IMR-90 (cell line): Measurements from ENCODE around the gene WRAP73. TPM values are rescaled to one million over a fixed set of nuclear protein-coding genes. Genes with fewer than 3 reads are reported as not detected.

Source experiments
- ATAC-seq: fragments of 200-7000 bp; cut with Tn5 transposase; 2 replicates; pipeline ENCODE4 v1.9.1; 2020; ENCODE audit warnings: low read depth, mild to moderate bottlenecking, moderate library complexity
- BruUV-seq: library from RNA; stranded (reverse); fragments of 400-500 nt; replicated peaks from 2 replicates; lab custom pipeline; 2021; lab: Mats Ljungman, UMichigan
- CTCF ChIA-PET: fragments of 300-600 bp; formaldehyde crosslinking; extraction: SDS; loops from one replicate; lab custom pipeline; 2021; ENCODE audit warnings: antibody characterized with exemption; lab: Yijun Ruan, JAX
- POLR2A ChIA-PET: fragments of 300-600 bp; sonication (Branson Sonifier 250); formaldehyde crosslinking; loops from one replicate; lab custom pipeline; 2022; ENCODE audit warnings: antibody characterized with exemption; ENCODE audit not compliant: unreplicated experiment; lab: Charles Lee
- DNase-seq: peaks from one replicate; pipeline ENCODE4 v3.0.0; 2013
- H2AFZ ChIP-seq: replicated peaks from 2 replicates; pipeline ENCODE3; 2013; ENCODE audit warnings: low read length, mild to moderate bottlenecking; ENCODE audit not compliant: poor library complexity
- H2AK5ac ChIP-seq: 2 replicates; pipeline ENCODE4 v1.6.1; 2013; ENCODE audit warnings: low read depth, low read length, inconsistent platforms
- H2AK9ac ChIP-seq: replicated peaks from 2 replicates; pipeline ENCODE3; 2013; ENCODE audit warnings: mild to moderate bottlenecking, low read depth, low read length, moderate library complexity; ENCODE audit not compliant: poor library complexity
- H2BK120ac ChIP-seq: 2 replicates; pipeline ENCODE4 v1.6.1; 2013; ENCODE audit warnings: low read depth, low read length, inconsistent platforms
- H2BK15ac ChIP-seq: 3 replicates; pipeline ENCODE4 v1.6.1; 2013; ENCODE audit warnings: low read depth, low read length, inconsistent platforms
- H2BK20ac ChIP-seq: 2 replicates; pipeline ENCODE4 v1.6.1; 2013; ENCODE audit warnings: low read depth, mild to moderate bottlenecking, inconsistent platforms, low read length, moderate library complexity
- H2BK5ac ChIP-seq: 2 replicates; pipeline ENCODE4 v1.6.1; 2013; ENCODE audit warnings: mild to moderate bottlenecking, low read depth, low read length, inconsistent platforms; ENCODE audit not compliant: poor library complexity, severe bottlenecking
- H3K14ac ChIP-seq: replicated peaks from 2 replicates; pipeline ENCODE4 v1.6.1; 2013; ENCODE audit warnings: low read depth, low read length, inconsistent platforms
- H3K18ac ChIP-seq: 2 replicates; pipeline ENCODE4 v1.6.1; 2013; ENCODE audit warnings: low read depth, low read length, control low read depth
- H3K23ac ChIP-seq: 2 replicates; pipeline ENCODE4 v1.6.1; 2013; ENCODE audit warnings: low read depth, low read length, inconsistent platforms
- H3K27ac ChIP-seq: 2 replicates; pipeline ENCODE4 v1.5.1; 2013; ENCODE audit warnings: mild to moderate bottlenecking, control low read depth, low read length; ENCODE audit not compliant: insufficient read depth
- H3K27me3 ChIP-seq: 2 replicates; pipeline ENCODE4 v1.6.1; 2013; ENCODE audit warnings: low read length; ENCODE audit not compliant: control insufficient read depth, insufficient read depth
- H3K36me3 ChIP-seq: 2 replicates; pipeline ENCODE4 v1.6.1; 2013; ENCODE audit warnings: low read length, mixed read lengths; ENCODE audit not compliant: control insufficient read depth, insufficient read depth
- H3K4ac ChIP-seq: 2 replicates; pipeline ENCODE4 v1.6.1; 2013; ENCODE audit warnings: low read depth, low read length, inconsistent platforms
- H3K4me1 ChIP-seq: 2 replicates; pipeline ENCODE4 v1.6.1; 2013; ENCODE audit warnings: low read length, mixed read lengths; ENCODE audit not compliant: control insufficient read depth, insufficient read depth
- H3K4me2 ChIP-seq: 2 replicates; pipeline ENCODE4 v1.6.1; 2013; ENCODE audit warnings: low read depth, mild to moderate bottlenecking, control low read depth, low read length, moderate library complexity
- H3K4me3 ChIP-seq: 2 replicates; pipeline ENCODE4 v1.5.1; 2013; ENCODE audit warnings: low read depth, mild to moderate bottlenecking, control low read depth, low read length, moderate library complexity; ENCODE audit not compliant: insufficient read depth
- H3K56ac ChIP-seq: 2 replicates; pipeline ENCODE4 v1.6.1; 2013; ENCODE audit warnings: low read length, inconsistent platforms; ENCODE audit not compliant: insufficient read depth; ENCODE audit errors: extremely low read depth
- H3K79me1 ChIP-seq, 2 experiments: 2 replicates each; pipeline ENCODE4 v1.6.1; 2013; ENCODE audit warnings: low read length in 2 of 2, inconsistent platforms in 1 of 2, low read depth in 1 of 2
- H3K9ac ChIP-seq: 2 replicates; pipeline ENCODE4 v1.6.1; 2013; ENCODE audit warnings: low read depth, low read length, control low read depth
- H3K9me1 ChIP-seq: 2 replicates; pipeline ENCODE4 v1.6.1; 2013; ENCODE audit warnings: low read length, inconsistent platforms; ENCODE audit not compliant: insufficient read depth
- H3K9me3 ChIP-seq: 2 replicates; pipeline ENCODE4 v1.6.1; 2013; ENCODE audit warnings: low read length; ENCODE audit not compliant: control insufficient read depth, insufficient read depth
- H4K20me1 ChIP-seq: 2 replicates; pipeline ENCODE4 v1.6.1; 2013; ENCODE audit warnings: low read length, inconsistent platforms; ENCODE audit not compliant: insufficient read depth
- H4K5ac ChIP-seq: 2 replicates; pipeline ENCODE4 v1.6.1; 2013; ENCODE audit warnings: mild to moderate bottlenecking, low read depth, low read length, control low read depth
- H4K8ac ChIP-seq, 2 experiments: 2 replicates each; pipeline ENCODE4 v1.6.1; 2013; ENCODE audit warnings: low read depth in 2 of 2, low read length in 2 of 2, control low read depth in 1 of 2, inconsistent platforms in 1 of 2
- H4K91ac ChIP-seq: 2 replicates; pipeline ENCODE4 v1.6.1; 2013; ENCODE audit warnings: low read depth, low read length, inconsistent platforms; ENCODE audit not compliant: insufficient read depth
- MAZ ChIP-seq: IDR thresholded peaks from 2 replicates; pipeline ENCODE4 v1.6.1; 2012; ENCODE audit warnings: low read depth, mild to moderate bottlenecking, low read length, improper control_type of control experiment, moderate library complexity, borderline replicate concordance
- POLR2A ChIP-seq: IDR thresholded peaks from 2 replicates; pipeline ENCODE4 v1.6.1; 2012; ENCODE audit warnings: mild to moderate bottlenecking, low read depth, low read length
- SMC3 ChIP-seq: fragments of 150-350 bp; IDR thresholded peaks from 2 replicates; pipeline ENCODE4 v1.6.1; 2016; ENCODE audit warnings: low read depth, mild to moderate bottlenecking, antibody characterized with exemption, low read length, moderate library complexity
- WGBS, 2 experiments: methylation state at CpG; one replicate each; pipeline versions ENCODE4 v1.1.5 to v1.1.7; 2013; ENCODE audit warnings: missing lambda C conversion rate in 2 of 2; ENCODE audit not compliant: insufficient read length in 1 of 2; ENCODE audit errors: extremely low coverage in 2 of 2; 5-methylcytosine and 5-hydroxymethylcytosine counted together
- dilution Hi-C: fragments of 300-500 bp; cut with HindIII; formaldehyde crosslinking; loops from one replicate; pipeline ENCODE4 v1.14.3; 2018; ENCODE audit warnings: low sequenced_read_pairs; ENCODE audit not compliant: unreplicated experiment
- in situ Hi-C: fragments of 300-500 bp; cut with MboI; formaldehyde crosslinking; loops from 3 replicates; pipeline ENCODE4 v1.14.3; 2019; ENCODE audit warnings: low sequenced_read_pairs, inconsistent platforms, mixed read lengths
- intact Hi-C: fragments of 100-400 bp; cut with micrococcal nuclease; formaldehyde crosslinking; loops from 2 replicates; pipeline ENCODE4 v1.10.0; 2022
- polyA plus RNA-seq, 3 experiments: library from polyadenylated mRNA; depleted of rRNA; stranded (reverse); fragments of >200 nt; gene quantifications; 2 replicates each; pipeline ENCODE4 v1.2.3, GENCODE V29; 2012; ENCODE audit warnings: low replicate concordance in 1 of 3
- total RNA-seq: library from RNA; depleted of rRNA; stranded (reverse); fragments of >200 nt; gene quantifications from 2 replicates; pipeline ENCODE4 v1.2.3, GENCODE V29; 2012
- TF ChIP-seq, protein P1 (sequence below): fragments of 150-350 bp; IDR thresholded peaks from 2 replicates; pipeline ENCODE4 v1.6.1; 2016; ENCODE audit warnings: low read depth, mild to moderate bottlenecking, low read length, moderate library complexity, borderline replicate concordance

WRAP73 gene
- total and polyA plus RNA-seq, 2 of the 4 experiments (the other 2 are of a cell fraction), result 10.8 to 23.6 TPM

DNA sequence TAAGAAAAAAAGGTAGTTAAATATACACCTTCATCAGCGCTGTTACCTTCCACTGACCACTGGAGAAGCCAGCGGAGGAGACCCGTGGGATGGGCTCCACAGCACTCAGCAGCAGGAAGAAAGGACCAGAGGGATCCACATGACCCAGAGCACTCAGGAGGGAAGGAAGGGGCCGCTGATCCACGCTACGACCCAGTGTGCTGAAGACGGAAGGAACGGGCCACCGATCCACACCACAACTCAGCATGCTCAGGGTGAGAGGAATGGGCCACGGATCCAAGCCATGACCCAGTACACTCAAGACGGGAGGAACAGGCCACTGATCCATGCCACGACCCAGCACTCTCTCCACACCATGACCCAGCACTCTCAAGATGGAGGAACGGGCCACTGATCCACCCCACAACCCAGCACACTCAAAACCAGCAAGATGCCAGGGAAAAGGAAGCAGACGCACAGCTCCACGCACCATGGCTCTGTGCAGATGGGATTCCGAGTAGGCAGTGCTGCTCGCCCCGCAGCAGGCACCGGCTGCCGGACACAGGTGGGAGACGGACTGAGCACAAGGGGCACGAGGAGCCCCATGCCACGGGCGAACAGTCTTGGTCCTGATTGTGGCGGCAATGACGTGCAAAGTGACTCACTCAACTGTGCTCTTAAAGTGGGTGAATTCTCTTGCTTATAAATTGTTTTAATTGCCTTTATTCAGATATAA, 8.7 kb downstream of the WRAP73 start:
- ChIA-PET CTCF (no interaction called here), POLR2A (no interaction called here)
- H3K27me3 ChIP-seq, result no peaks in the 10 kb centered on the region
- TF ChIP-seq MAZ, result no peak
- no peak for TF ChIP-seq POLR2A
- no peak for TF ChIP-seq SMC3
- TF ChIP-seq, protein P1, sequence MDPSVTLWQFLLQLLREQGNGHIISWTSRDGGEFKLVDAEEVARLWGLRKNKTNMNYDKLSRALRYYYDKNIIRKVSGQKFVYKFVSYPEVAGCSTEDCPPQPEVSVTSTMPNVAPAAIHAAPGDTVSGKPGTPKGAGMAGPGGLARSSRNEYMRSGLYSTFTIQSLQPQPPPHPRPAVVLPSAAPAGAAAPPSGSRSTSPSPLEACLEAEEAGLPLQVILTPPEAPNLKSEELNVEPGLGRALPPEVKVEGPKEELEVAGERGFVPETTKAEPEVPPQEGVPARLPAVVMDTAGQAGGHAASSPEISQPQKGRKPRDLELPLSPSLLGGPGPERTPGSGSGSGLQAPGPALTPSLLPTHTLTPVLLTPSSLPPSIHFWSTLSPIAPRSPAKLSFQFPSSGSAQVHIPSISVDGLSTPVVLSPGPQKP, result no peak
- H3K27ac ChIP-seq, result no peak overlapping the region
- no peak overlapping the region for H2AFZ ChIP-seq
- no peak overlapping the region for H2BK120ac ChIP-seq
- ATAC-seq (no peak), DNase-seq (no peak)
- H4K5ac ChIP-seq, result no peak overlapping the region
- H3K18ac ChIP-seq, result no peak overlapping the region
- H2BK20ac ChIP-seq, result no peak overlapping the region
- H3K9ac ChIP-seq, result no peak overlapping the region
- intact Hi-C loops (no loop called here), in situ Hi-C loops (no loop called here), dilution Hi-C loops (no loop called here)
- no peaks in the 10 kb centered on the region for H3K4me1 ChIP-seq
- no peak overlapping the region for H2AK5ac ChIP-seq
- 93% methylated on average over 6 of the region's 26 CpGs; no CpG with 5 or more reads in 1 of the 2 experiments for WGBS, 2 experiments
- H3K79me1 ChIP-seq, result peaks cover 0 to 5% of the 10 kb centered on the region in 2 experiments; a peak in 1 of 4 replicates
- no peak overlapping the region for H3K56ac ChIP-seq
- no peaks in the 10 kb centered on the region for H4K20me1 ChIP-seq
- H3K4ac ChIP-seq, result no peak overlapping the region
- H3K14ac ChIP-seq, result no peak overlapping the region
- no peak overlapping the region for H4K91ac ChIP-seq
- BruUV-seq, result no TSS peak
- H3K23ac ChIP-seq, result no peak overlapping the region
- 0 out of 2 replicates have a peak, but pooled peaks cover 3% of the 10 kb centered on the region for H3K9me1 ChIP-seq
- H2BK15ac ChIP-seq, result no peak overlapping the region
- H4K8ac ChIP-seq, result no peak overlapping the region
- H3K4me2 ChIP-seq, result no peak overlapping the region
- H3K36me3 ChIP-seq, result peaks cover 45% of the 10 kb centered on the region
- no peak overlapping the region for H2AK9ac ChIP-seq
- H2BK5ac ChIP-seq, result no peak overlapping the region
- no peaks in the 10 kb centered on the region for H3K9me3 ChIP-seq
- H3K4me3 ChIP-seq, result no peak overlapping the region
